ENCODE results near the gene OR6Q1.

- no peak for TF ChIP-seq SRF (CRISPR knock-in tag; IDR thresholded peaks at IDR 0.05)
- TF ChIP-seq ATF1 (CRISPR knock-in tag; IDR thresholded peaks at IDR 0.05) = no peak
- no peak for TF ChIP-seq ATF1 (tag; IDR thresholded peaks at IDR 0.05)
- TF ChIP-seq BACH1 (tag; IDR thresholded peaks at IDR 0.05) = no peak
- TF ChIP-seq IRF1 (CRISPR knock-in tag; IDR thresholded peaks at IDR 0.05; ENCODE audit: borderline replicate concordance) = no peak
- no peak for TF ChIP-seq CEBPB (tag; IDR thresholded peaks at IDR 0.05)
- TF ChIP-seq CTCF (IDR thresholded peaks at IDR 0.05 in 2 of 3, conservative IDR thresholded peaks at IDR 0.05 in 1 of 3; ENCODE audit: insufficient read depth in 2 of 3, low read depth in 1 of 3, low read length in 3 of 3) = no peak
- TF ChIP-seq FOXK2 (conservative IDR thresholded peaks at IDR 0.05 in 1 of 2, IDR thresholded peaks at IDR 0.05 in 1 of 2; ENCODE audit: low read depth in 2 of 2) = no peak
- TF ChIP-seq POLR2AphosphoS5 (IDR thresholded peaks at IDR 0.05; ENCODE audit: control insufficient read depth, insufficient read depth, low read depth, low read length) = no peak
- TF ChIP-seq ZNF318 (IDR thresholded peaks at IDR 0.05; ENCODE audit: borderline replicate concordance in 1 of 2, low read depth in 1 of 2) = no peak
- TF ChIP-seq POLR2A (conservative IDR thresholded peaks at IDR 0.05) = no peak
- no peak for TF ChIP-seq EZH2 (IDR thresholded peaks at IDR 0.05; ENCODE audit: borderline replicate concordance, low read depth, low read length)
These were observed 1.9 kb upstream of the OR6Q1 start for GRCh38 chr11:58028687-58029411.

Measured in K562 (cell line).